Measurements from ENCODE around the gene NLRP2B.
"Not testable (repeated sequence)": the region's sequence is repeated elsewhere in the genome, so short reads cannot be mapped to it uniquely, and the experiment has no call there.

Gene NLRP2B

DNA sequence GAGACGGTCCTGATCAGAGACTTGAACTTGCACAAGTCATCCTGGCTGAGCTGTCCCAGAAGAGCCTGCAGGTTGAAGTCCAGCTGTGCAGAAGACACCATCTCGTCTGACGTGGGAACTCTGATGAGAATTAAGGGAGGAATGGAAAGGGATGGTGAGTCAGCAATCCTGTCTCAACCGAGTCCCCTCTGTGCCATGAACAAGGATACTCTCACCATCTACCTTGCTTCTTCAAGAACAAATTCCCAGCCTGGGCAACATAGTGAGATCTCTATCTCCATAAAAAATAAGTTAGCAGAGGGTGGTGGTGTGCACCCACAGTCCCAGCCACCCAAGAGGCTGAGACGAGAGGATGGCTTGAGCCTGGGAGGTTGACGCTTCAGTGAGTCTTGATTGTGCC is at the start of gene NLRP2B:
NLRP2B (minus strand) TSS at position 101 of the 400 bp plus-strand sequence.
- no peak for DNase-seq

DNA sequence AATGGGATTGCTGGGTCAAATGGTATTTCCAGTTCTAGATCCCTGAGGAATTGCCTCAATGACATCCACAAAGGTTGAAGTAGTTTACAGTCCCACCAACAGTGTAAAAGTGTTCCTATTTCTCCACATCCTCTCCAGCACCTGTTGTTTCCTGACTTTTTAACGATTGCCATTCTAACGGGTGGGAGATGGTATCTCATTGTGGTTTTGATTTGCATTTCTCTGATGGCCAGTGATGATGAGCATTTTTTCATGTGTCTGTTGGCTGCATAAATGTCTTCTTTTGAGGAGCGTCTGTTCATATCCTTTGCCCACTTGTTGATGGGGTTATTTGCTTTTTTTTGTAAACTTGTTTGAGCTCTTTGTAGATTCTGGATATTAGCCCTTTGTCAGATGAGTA is 45.9 kb upstream of the NLRP2B start:
- DNase-seq: not testable (repeated sequence)

DNA sequence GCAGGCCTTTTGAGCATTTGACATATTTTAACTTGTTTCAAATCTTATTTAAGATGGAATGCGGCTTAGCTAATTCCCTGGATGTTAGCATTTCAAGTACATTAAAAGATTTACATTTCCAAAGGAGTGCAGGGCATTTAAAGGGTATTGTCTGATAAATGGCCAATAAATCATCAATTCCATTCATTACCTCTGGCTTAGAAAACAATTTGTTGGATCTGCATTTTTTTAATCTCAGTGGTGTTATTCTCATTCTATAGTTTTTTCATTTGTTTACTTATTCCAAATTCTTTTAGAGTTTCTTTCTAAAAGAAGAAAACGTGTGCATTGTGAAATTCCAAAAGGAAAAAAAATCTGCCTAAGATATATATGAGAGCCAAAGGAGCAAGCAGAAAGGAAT is 1.3 kb upstream of the NLRP2B start:
- DNase-seq: no peak

DNA sequence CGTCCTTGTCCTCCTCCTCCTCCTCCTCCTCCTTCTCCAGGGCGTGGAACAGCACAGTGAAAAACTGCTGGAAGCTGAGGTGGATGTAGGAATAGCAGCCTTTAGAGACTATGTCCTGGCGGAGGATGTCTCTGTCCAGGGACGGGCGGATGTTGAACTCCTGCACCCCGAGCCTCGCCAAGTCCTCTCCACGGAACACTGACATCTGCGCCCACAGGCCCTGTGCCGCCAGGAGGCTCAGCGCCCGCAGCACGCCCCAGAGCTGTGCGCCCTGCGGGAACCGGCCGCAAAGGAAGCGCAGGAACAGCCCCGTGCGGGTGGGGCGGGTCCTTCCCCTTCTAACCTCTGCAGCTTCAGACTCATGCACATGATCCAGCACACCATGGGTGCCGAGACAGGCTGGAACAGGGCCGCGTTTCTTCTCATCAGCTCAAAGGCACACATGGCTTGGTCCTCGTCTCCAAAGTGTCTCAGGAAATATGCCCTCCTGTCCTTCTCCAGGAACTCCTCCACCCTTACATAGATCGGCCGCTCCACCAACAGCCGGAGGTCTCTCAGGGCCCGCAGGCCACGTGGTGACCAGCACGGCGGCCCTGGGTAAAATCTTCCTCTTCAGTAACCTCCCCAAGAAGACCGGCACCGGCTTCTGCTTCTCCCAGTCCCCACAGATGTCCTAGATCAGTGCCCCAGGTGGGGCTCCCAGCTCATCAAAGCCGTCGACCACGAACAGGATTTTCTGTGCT is 1.2 kb downstream of the NLRP2B start:
- no peak for DNase-seq

DNA sequence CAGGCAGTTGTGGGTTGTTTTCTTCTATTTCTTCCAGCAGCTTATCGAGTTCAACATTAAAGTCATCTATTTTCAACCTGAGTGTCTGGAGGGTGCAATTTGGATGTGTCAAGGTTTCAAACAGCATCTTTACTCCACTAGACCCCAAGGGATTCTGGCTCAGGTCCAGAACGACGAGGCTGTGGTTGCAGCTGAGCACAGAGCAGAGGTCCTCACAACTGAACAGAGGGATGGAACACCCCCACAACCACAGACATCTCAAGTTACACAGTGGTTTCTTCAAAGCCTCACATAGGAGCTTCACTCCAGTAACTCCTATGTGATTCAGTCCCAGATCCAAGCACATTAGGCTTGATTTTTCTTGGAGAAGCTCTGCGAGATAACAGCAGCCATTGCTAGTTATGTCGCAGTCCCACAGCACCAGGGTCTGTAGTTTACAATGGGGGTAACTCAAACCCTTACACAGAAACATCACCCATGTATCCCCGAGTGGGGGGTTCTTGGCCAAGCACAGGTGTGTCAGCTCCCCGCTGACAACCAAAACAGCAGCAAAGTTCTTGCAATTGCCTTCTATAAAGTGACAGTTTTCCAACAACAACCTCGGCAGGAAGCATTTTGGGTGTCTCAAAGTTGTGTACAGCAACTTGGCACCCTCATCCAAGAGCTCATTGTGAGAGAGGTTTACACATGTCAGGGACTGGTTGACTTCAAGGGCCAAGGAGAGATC is 2.8 kb downstream of the NLRP2B start:
- DNase-seq: no peak

DNA sequence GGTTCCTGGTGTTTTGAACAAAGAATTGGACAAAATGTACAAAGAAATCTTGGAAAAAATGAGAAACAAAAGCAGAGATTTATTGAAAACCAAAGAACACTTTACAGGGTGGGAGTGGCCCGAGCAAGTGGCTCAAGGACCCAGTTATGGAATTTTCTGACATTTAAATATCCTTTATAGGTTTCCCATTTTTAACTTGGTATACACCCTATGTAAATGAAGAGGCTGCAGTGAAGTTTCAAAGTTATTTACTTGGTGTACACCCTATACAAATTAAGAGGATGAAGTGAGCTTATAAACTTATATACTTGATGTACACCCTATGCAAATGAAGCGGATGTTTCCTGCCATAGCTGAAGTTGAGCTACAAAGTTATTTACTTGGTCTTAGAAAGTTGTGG is 4.7 kb downstream of the NLRP2B start:
- DNase-seq: no peak

DNA sequence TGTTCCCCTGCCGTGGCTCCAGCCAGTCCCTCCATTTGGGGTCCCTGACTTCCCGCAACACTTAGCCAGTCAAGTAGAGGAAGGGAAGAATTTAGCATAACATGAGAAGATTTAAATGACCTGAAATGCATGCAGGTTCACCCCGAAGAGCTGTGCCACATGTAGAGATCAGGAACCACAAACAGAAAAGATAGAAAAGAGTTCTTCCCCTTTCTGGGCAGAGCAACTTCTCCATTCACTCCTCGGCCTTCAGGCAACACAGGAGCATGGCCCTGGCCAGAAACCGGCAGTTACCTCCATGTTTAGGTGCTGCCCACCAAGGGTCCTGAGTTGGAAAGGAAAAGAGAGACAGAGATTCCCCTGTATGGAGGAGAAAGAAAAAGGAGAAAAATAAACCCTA is 5.2 kb downstream of the NLRP2B start:
- no peak for DNase-seq

DNA sequence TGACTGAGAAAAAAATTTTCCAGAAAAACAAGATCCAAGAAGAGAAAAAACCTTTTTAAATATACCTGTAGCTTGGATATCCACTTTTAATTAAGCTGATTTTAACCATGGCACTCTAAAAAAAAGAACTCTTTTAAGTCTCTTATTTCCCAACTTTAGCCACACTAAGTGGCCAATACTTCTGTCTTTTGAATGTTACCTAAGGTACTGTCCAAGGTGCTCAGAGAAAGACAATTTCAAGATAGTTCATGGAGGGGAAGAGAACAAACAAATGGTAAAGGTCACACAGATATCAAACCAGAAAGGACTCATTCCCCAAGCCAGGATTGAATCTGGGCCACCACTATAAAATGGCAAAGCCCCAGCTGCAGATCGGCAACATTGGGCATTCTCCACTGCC is 10.1 kb downstream of the NLRP2B start:
- DNase-seq: no peak

DNA sequence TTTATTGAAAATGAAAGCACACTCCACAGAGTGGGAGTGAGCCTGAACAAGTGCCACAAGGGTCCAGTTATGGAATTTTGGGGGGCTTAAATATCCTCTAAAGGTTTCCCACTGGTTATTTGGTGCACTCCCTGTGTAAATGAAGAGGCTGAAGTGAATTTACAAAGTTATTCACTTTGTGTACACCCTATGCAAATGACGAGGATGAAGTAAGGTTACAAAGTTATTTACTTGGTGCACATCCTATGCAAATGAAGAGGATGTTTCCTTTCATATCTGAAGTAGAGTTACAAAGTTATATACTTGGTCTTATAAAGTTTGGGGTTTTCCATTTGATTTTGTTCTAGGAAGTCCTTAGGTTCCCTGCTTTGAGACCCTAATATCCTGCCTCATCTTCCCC is 13.1 kb downstream of the NLRP2B start:
- no peak for DNase-seq

DNA sequence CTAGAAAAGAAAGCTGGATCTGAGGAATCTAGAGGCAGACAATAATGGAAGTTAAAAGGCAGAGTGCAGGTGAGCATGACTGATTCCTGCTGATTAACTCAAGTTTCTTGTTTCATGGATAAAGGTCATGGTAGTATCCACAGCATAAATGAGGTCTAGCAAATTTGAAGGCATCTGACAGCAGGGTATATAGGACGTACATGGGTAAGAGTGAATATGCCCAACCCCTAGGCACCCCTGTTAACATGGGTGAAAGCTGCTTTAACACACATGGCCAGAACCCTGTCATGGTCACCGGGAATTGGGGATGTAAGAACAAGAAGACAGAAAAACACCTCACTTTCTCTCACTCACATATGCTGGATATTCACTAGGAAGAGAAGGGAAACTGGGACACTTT is 25.0 kb downstream of the NLRP2B start:
- DNase-seq: no peak

DNA sequence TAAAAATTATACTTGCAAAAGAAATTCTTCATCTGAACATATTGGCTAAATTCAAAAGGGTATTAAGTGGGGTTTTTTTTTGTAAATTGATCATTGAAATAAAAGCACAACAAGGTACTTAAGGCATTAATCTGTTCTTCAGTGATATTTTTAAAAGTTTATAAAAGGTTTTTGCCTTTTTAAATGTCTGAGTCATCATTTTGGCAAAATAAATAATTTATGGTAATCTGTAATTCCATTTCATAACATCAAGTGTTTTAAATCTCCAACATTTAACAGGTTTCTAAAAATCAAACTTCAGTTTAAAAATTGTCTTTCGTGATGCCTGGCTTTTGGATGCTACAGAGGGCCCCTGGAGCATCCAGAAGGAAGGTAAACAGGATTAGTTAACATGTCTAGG is 27.4 kb downstream of the NLRP2B start:
- no peak for DNase-seq

DNA sequence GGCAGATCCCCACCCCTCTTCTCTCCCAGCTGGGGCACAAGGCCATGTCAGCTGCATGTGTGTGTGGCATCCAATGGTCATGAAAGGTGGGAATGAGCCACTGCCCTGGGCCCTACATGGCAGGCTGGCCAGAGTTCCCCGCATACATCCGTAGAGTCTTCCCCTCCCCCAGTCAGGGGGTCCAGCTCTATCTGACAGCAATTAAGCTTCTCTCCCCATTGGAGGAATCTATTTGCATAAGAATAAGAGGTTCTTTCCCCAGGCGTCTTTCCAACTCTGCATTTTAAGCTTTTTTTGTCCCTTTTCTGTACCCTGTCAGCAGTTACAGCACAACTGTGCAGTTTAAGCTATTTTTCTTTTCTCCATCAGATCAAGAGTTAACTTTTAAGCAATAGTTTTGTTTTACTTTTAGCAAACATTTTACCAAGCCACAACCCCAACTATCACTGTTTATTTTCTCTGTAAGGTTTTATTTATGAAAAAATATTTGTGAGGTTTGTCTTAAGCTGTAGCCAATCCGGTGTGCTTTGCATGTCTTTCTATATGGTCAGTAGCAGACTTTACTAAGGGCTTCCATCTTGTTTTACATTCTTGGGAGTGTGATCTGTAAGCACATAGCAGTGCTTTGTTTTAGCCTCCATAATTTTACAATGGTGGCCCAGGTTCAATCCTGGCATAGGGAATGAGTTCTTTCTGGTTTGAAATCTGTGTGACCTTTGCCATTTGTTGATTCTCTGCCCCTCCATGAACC is 28.7 kb downstream of the NLRP2B start:
- no peak for DNase-seq

DNA sequence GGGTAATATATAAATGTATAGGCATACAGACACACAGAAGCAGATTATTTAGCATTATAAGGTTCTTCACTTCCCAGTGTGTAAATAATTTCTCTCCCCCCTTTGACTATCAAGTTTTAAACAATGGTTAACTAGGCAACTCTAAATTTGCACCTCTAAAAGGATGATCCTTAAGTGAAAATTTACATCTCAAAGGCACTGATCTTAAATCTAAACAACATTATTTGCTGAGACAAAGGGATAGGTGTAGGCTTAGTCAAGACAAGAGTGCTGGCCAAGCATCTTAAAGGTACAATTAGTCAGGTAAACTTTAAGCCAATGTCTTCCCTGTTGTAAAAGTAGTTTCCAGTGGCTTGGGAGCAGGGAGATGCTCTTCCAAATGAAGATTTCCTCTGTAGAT is 33.0 kb downstream of the NLRP2B start:
- no peak for DNase-seq

DNA sequence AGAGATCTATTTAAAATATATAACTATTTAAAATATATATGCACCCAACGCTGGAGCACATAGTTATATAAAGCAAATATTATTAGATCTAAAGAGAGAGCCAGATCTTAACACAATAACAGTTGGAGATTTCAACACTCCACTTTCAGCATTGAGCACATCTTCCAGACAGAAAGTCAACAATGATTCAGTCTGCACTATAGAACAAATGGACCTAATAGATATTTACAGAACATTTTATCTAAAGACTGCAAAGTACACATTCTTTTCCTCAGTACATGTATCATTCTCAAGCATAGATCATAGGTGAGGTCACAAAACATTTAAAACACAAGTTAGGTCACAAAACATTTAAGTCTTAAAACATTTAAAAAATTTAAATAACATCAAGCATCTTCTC is 36.4 kb downstream of the NLRP2B start:
- DNase-seq: no peak

DNA sequence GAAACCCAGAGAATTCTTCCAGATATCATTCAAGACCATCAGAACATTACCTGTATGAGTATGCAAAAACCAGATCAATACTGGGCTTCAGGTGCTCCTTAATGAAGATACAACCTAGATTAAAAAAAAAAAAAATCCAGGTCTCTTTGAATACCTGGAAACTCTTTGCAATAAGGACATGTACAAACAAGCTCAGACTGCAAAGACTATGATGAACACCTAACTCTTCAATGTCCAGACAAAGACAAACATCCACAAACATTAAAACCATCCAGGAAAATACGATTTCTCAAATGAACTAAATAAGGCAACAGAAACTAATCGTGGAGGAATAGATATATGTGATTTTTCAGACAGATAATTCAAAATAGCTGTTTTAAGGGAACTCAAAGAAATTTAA is 38.7 kb downstream of the NLRP2B start:
- DNase-seq: no peak

DNA sequence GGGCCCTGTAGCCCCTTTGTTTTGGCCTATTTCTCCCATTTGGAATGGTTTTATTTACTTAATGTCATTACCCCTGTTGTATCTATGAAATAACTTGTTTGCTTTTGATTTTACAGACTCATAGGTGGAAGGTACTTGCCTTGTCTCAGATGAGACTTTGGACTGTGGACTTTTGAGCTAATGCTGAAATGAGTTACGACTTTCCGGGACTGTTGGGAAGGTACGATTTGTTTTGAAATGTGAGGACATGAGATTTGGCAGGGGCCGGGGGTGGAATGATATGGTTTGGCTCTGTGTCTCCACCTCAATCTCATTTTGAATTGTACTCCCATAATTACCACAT is 39.4 kb downstream of the NLRP2B start:
- no peak for DNase-seq

DNA sequence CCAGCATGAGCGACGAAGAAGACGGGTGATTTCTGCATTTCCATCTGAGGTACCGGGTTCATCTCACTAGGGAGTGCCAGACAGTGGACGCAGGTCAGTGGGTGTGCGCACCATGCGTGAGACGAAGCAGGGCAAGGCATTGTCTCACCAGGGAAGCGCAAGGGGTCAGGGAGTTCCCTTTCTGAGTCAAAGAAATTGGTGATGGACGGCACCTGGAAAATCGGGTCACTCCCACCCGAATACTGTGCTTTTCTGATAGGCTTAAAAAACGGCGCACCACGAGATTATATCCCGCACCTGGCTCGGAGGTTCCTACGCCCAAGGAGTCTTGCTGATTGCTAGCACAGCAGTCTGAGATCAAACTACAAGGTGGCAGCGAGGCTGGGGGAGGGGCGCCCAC is 50.6 kb downstream of the NLRP2B start:
- not testable (repeated sequence) for DNase-seq

Measured in NCI-H187 (cell line).